H1 (cell line): ENCODE results near the gene NMT2. TPM values are rescaled to one million over a fixed set of nuclear protein-coding genes. Genes with fewer than 3 reads are reported as not detected.

Experiments used
- CTCF ChIA-PET: fragments of 300-600 bp; sonication (Branson Sonifier 250); formaldehyde crosslinking; loops from one replicate; lab custom pipeline; 2021; ENCODE audit not compliant: partially characterized antibody; lab: Charles Lee
- POLR2A ChIA-PET: fragments of 300-600 bp; sonication (Branson Sonifier 250); formaldehyde crosslinking; loops from one replicate; lab custom pipeline; 2021; ENCODE audit warnings: inconsistent platforms; ENCODE audit not compliant: partially characterized antibody; lab: Charles Lee
- DNase-seq, 2 experiments: peaks; one replicate each; pipeline versions ENCODE4 v3.0.0 to v3.0.0-alpha.2; 2010 to 2022; ENCODE audit warnings: low spot score in 2 of 2, low read depth in 1 of 2, mixed read lengths in 1 of 2
- FAIRE-seq: peaks from 2 replicates; lab custom pipeline; 2011; peaks lifted over from hg19 to GRCh38; lab: Jason Lieb, UNC
- H2AFZ ChIP-seq: 2 replicates; pipeline ENCODE4 v1.8.1; 2012; ENCODE audit warnings: low read length, inconsistent platforms
- H2AK5ac ChIP-seq: 2 replicates; pipeline ENCODE4 v1.6.1; 2013; ENCODE audit warnings: low read depth, low read length
- H2BK120ac ChIP-seq: replicated peaks from 2 replicates; pipeline ENCODE3; 2013; ENCODE audit warnings: low read depth, low read length, inconsistent platforms
- H2BK12ac ChIP-seq: 2 replicates; pipeline ENCODE4 v1.6.1; 2013; ENCODE audit warnings: low read depth, low read length
- H2BK15ac ChIP-seq: 2 replicates; pipeline ENCODE4 v1.6.1; 2013; ENCODE audit warnings: low read length
- H2BK20ac ChIP-seq: 2 replicates; pipeline ENCODE4 v1.6.1; 2013; ENCODE audit warnings: low read length
- H2BK5ac ChIP-seq: 2 replicates; pipeline ENCODE4 v1.6.1; 2013; ENCODE audit warnings: low read depth, low read length
- H3K14ac ChIP-seq: 2 replicates; pipeline ENCODE4 v1.6.1; 2013; ENCODE audit warnings: inconsistent platforms; ENCODE audit not compliant: insufficient read length
- H3K18ac ChIP-seq: 2 replicates; pipeline ENCODE4 v1.6.1; 2013; ENCODE audit warnings: low read length; ENCODE audit errors: extremely low read depth
- H3K23ac ChIP-seq: 2 replicates; pipeline ENCODE4 v1.6.1; 2013; ENCODE audit warnings: inconsistent platforms; ENCODE audit not compliant: insufficient read length
- H3K23me2 ChIP-seq: 2 replicates; pipeline ENCODE4 v1.6.1; 2013; ENCODE audit warnings: low read depth, low read length
- H3K27ac ChIP-seq: 2 replicates; pipeline ENCODE4 v1.6.1; 2011; ENCODE audit warnings: low read depth, low read length, inconsistent platforms
- H3K27me3 ChIP-seq, 4 experiments: replicated peaks in 1 of 4; 1 replicate in 1 of 4; 2 replicates in 3 of 4; pipeline versions ENCODE4 v1.6.1 to v1.8.1; 2011 to 2013; ENCODE audit warnings: low read length in 3 of 4, mild to moderate bottlenecking in 3 of 4, inconsistent platforms in 2 of 4, mixed read lengths in 2 of 4, moderate library complexity in 1 of 4; ENCODE audit not compliant: control insufficient read depth in 3 of 4, insufficient read depth in 3 of 4; ENCODE audit errors: extremely low read depth in 1 of 4
- H3K36me3 ChIP-seq, 4 experiments: 2 replicates each; pipeline versions ENCODE4 v1.6.1 to v1.8.1; 2011 to 2013; ENCODE audit warnings: mild to moderate bottlenecking in 4 of 4, low read length in 3 of 4, moderate library complexity in 2 of 4, control low read depth in 1 of 4, inconsistent platforms in 1 of 4; ENCODE audit not compliant: insufficient read depth in 4 of 4, control insufficient read depth in 2 of 4
- H3K4ac ChIP-seq: replicated peaks from 2 replicates; pipeline ENCODE3; 2013; ENCODE audit warnings: low read length, low read depth, mixed read lengths, inconsistent platforms; ENCODE audit not compliant: insufficient read length
- H3K4me1 ChIP-seq, 4 experiments: replicated peaks in 1 of 4; 1 replicate in 1 of 4; 2 replicates in 3 of 4; pipeline versions ENCODE4 v1.6.1 to v1.8.1; 2011 to 2013; ENCODE audit warnings: low read length in 3 of 4, inconsistent platforms in 2 of 4, mixed read lengths in 1 of 4; ENCODE audit not compliant: insufficient read depth in 4 of 4, control insufficient read depth in 3 of 4
- H3K4me2 ChIP-seq, 2 experiments: 2 replicates each; pipeline versions ENCODE4 v1.6.1 to v1.8.1; 2011 to 2013; ENCODE audit warnings: low read depth in 2 of 2, low read length in 2 of 2, control low read depth in 1 of 2, inconsistent platforms in 1 of 2, mild to moderate bottlenecking in 1 of 2; ENCODE audit not compliant: insufficient read depth in 1 of 2
- H3K4me3 ChIP-seq, 4 experiments: fragments of 200-600, 300-600 bp in 1 of 4; sonication (generic), shearing (Covaris generic), sonication (Bioruptor Twin) in 1 of 4; 2 replicates each; pipeline versions ENCODE4 v1.5.1 to v1.8.1; 2011 to 2016; ENCODE audit warnings: low read length in 4 of 4, low read depth in 3 of 4, control low read depth in 2 of 4, inconsistent platforms in 2 of 4, mild to moderate bottlenecking in 2 of 4, mixed read lengths in 1 of 4, moderate library complexity in 1 of 4; ENCODE audit not compliant: insufficient read depth in 2 of 4; ENCODE audit errors: extremely low read depth in 1 of 4
- H3K56ac ChIP-seq: replicated peaks from 2 replicates; pipeline ENCODE3; 2013; ENCODE audit warnings: low read depth, mild to moderate bottlenecking, mixed read lengths, low read length, inconsistent platforms; ENCODE audit not compliant: insufficient read length
- H3K79me1 ChIP-seq: 2 replicates; pipeline ENCODE4 v1.6.1; 2013; ENCODE audit warnings: low read depth, low read length, control low read depth
- H3K79me2 ChIP-seq, 2 experiments: 2 replicates each; pipeline versions ENCODE4 v1.6.1 to v1.8.1; 2012 to 2013; ENCODE audit warnings: low read length in 2 of 2, mild to moderate bottlenecking in 2 of 2, inconsistent platforms in 1 of 2; ENCODE audit not compliant: insufficient read depth in 2 of 2, control insufficient read depth in 1 of 2
- H3K9ac ChIP-seq, 4 experiments: replicated peaks in 1 of 4; 1 replicate in 1 of 4; 2 replicates in 3 of 4; pipeline versions ENCODE4 v1.6.1 to v1.8.1; 2011 to 2013; ENCODE audit warnings: low read depth in 3 of 4, low read length in 3 of 4, control low read depth in 2 of 4, mild to moderate bottlenecking in 2 of 4, moderate library complexity in 2 of 4, inconsistent platforms in 1 of 4; ENCODE audit errors: extremely low read depth in 1 of 4
- H3K9me3 ChIP-seq, 2 experiments: 2 replicates each; pipeline versions ENCODE4 v1.6.1 to v1.8.1; 2012 to 2013; ENCODE audit warnings: mild to moderate bottlenecking in 2 of 2, moderate library complexity in 2 of 2, control low read depth in 1 of 2, inconsistent platforms in 1 of 2, low read depth in 1 of 2, low read length in 1 of 2, mixed read lengths in 1 of 2; ENCODE audit not compliant: insufficient read depth in 2 of 2
- H4K20me1 ChIP-seq, 2 experiments: replicated peaks in 1 of 2; 2 replicates each; pipeline versions ENCODE3 to v1.8.1; 2011 to 2013; ENCODE audit warnings: inconsistent platforms in 2 of 2, low read length in 2 of 2, mild to moderate bottlenecking in 1 of 2; ENCODE audit not compliant: insufficient read depth in 2 of 2, control insufficient read depth in 1 of 2
- H4K5ac ChIP-seq: 2 replicates; pipeline ENCODE4 v1.6.1; 2013; ENCODE audit warnings: low read length, low read depth, mixed read lengths, inconsistent platforms; ENCODE audit not compliant: insufficient read length
- H4K8ac ChIP-seq: 2 replicates; pipeline ENCODE4 v1.8.0; 2013; ENCODE audit warnings: mild to moderate bottlenecking, moderate library complexity, low read length, inconsistent platforms; ENCODE audit not compliant: insufficient read depth; ENCODE audit errors: extremely low read depth
- H4K91ac ChIP-seq: replicated peaks from 2 replicates; pipeline ENCODE3; 2013; ENCODE audit warnings: low read length, mixed read lengths, inconsistent platforms; ENCODE audit not compliant: insufficient read length
- EZH2 ChIP-seq: fragments of 200-600 bp; sonication (generic); IDR thresholded peaks from 2 replicates; pipeline ENCODE4 v1.7.1; 2012; ENCODE audit warnings: low read depth, mild to moderate bottlenecking, moderate library complexity, low read length, inconsistent platforms; ENCODE audit not compliant: severe bottlenecking
- WGBS, 2 experiments: shearing (Covaris generic) in 1 of 2; methylation state at CpG; one replicate each; pipeline versions ENCODE4 v1.1.6 to v1.1.7; 2013 to 2015; ENCODE audit warnings: low lambda C conversion rate in 2 of 2, mixed read lengths in 2 of 2, inconsistent platforms in 1 of 2, low coverage in 1 of 2, missing lambda C conversion rate in 1 of 2; ENCODE audit not compliant: insufficient replicate concordance in 2 of 2, insufficient coverage in 1 of 2, insufficient read length in 1 of 2; ENCODE audit errors: extremely low coverage in 1 of 2, missing lambda C conversion rate in 1 of 2; 5-methylcytosine and 5-hydroxymethylcytosine counted together
- polyA plus RNA-seq, 7 experiments: library from polyadenylated mRNA; depleted of rRNA in 3 of 7; stranded (reverse) in 5 of 7; unstranded in 2 of 7; fragments of >200 nt in 5 of 7; fragments of 200-250 nt in 2 of 7; gene quantifications; 1 replicate in 5 of 7; 2 replicates in 1 of 7; 4 replicates in 1 of 7; pipeline versions ENCODE4 v1.2.1 to v1.2.3, GENCODE V29; 2011 to 2013; ENCODE audit warnings: missing spikeins in 2 of 7, mixed read lengths in 2 of 7
- total RNA-seq: library from RNA; stranded (reverse); fragmentation: NEBNext Ultra II Directional; extraction: Animal tissue kit (Norgen Biotek cat#: 25700); gene quantifications from 2 replicates; pipeline ENCODE4 v1.2.1, GENCODE V29; 2021
- TF ChIP-seq, protein P1 (sequence below): IDR thresholded peaks from 2 replicates; pipeline ENCODE4 v1.6.1; 2012; ENCODE audit warnings: inconsistent platforms

NMT2 gene
- total and polyA plus RNA-seq, 2 of the 8 experiments (the other 6 are each of a cell fraction or from before 2014, with no cell fraction given): 4.4 to 15.4 TPM

DNA sequence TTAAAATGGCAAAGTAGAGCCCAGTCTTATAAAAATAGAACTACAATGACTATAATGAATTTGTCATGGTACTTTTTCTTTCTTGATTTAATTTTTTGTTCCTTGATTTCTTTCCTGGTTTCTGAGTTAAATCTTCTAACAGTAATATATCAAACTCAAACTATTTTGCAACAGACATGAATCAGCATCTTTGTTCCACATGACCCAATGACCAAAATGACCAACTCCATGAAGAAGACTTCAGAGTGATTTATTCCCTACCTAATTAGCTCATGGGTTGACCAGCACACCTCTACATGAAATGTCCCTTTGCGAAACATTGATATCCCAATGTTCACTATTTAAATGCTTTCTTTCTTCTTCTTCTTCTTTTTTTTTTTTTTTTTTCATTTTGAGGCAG lies 30.9 kb downstream of the NMT2 start:
- Histone ChIP-seq H3K36me3 (peaks cover 0 to 11% (median 7%) of the 10 kb centered on the region in 4 experiments; a peak in 6 of 8 replicates), H3K27me3 (no peaks in the 10 kb centered on the region), H3K4me1 (no peaks in the 10 kb centered on the region), H3K4me2 (no peak overlapping the region), H2BK120ac (no peak overlapping the region), H3K79me1 (no peaks in the 10 kb centered on the region), H3K4me3 (no peak overlapping the region), H3K9me3 (no peaks in the 10 kb centered on the region), H3K79me2 (no peaks in the 10 kb centered on the region), H3K23me2 (no peaks in the 10 kb centered on the region), H2AK5ac (no peak overlapping the region), H3K23ac (no peak overlapping the region), H2BK5ac (no peak overlapping the region), H4K91ac (no peak overlapping the region), H3K14ac (no peak overlapping the region), H2BK12ac (no peak overlapping the region), H3K27ac (no peak overlapping the region), H4K20me1 (peaks cover 0 to under 1% of the 10 kb centered on the region in 2 experiments), H4K5ac (no peak overlapping the region), H4K8ac (no peak overlapping the region), H2BK20ac (no peak overlapping the region), H3K56ac (no peak overlapping the region), H3K4ac (no peak overlapping the region), H3K9ac (no peak overlapping the region), H3K18ac (no peak overlapping the region), H2BK15ac (no peak overlapping the region), H2AFZ (no peak overlapping the region)
- no peak for FAIRE-seq
- POLR2A ChIA-PET: no interaction called here
- TF ChIP-seq, protein P1, sequence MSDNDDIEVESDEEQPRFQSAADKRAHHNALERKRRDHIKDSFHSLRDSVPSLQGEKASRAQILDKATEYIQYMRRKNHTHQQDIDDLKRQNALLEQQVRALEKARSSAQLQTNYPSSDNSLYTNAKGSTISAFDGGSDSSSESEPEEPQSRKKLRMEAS: no peak
- no peak for TF ChIP-seq EZH2
- no peak for DNase-seq
- CTCF ChIA-PET: no interaction called here
- WGBS, 2 experiments: 100% methylated on average over 1 of the region's 1 CpG; no CpG with 5 or more reads in 1 of the 2 experiments
